Prostate gland (tissue), 2 donors: ENCODE measurements around the gene SVEP1.

Experiments used
- POLR2A ChIP-seq: fragments of 450-650 bp; IDR thresholded peaks from one replicate; pipeline ENCODE4 v1.6.1; 2016; ENCODE audit warnings: antibody characterized with exemption, mild to moderate bottlenecking
- POLR2AphosphoS5 ChIP-seq: sonication (generic); formaldehyde crosslinking; IDR thresholded peaks from one replicate; pipeline ENCODE4 v1.6.1; 2017; ENCODE audit warnings: antibody characterized with exemption
- TF ChIP-seq, protein P1 (sequence below), 4 experiments: fragments of 200-600 bp in 2 of 4; fragments of 450-650 bp in 2 of 4; sonication (generic) in 2 of 4; IDR thresholded peaks; 1 replicate in 3 of 4; 2 replicates in 1 of 4; pipeline ENCODE4 v1.5.1; 2016 to 2019; ENCODE audit warnings: antibody characterized with exemption in 4 of 4, mild to moderate bottlenecking in 2 of 4, moderate library complexity in 2 of 4

DNA sequence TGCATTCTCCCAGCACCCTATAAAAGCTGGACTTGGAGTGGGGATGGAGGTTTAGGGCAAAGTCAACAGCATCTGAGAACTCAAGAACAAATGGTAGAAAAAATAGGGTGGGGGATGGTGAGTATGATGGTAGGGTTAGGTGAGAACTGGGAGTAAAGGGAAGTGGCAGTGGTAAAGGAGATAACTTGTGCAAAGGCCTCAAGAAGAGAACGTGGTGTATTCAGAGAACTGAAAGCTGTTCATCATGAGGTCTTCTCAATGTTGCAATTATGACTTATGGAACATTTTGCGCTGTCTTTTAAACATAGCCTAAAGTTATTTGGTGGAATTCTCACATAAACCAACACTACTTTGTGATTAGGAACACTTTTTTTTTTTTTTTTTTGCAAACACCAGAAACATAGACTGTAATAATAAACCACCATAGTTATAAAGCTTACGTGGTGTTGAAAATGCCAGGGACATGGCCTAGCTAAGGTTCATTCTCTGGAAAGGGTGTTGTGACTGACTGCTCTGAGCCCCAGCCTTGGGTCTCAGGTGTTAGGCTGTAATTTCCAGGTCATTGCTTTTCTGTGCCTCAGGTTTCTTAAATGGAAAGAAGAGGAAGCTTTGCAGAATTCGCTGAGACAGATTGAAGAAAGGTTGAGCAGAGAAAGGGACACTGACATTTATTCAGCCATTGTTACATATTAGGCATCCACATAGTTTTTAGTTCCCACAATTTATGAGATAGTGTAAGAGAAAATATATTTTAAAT, 222.7 kb downstream of the SVEP1 start:
- TF ChIP-seq, protein P1, sequence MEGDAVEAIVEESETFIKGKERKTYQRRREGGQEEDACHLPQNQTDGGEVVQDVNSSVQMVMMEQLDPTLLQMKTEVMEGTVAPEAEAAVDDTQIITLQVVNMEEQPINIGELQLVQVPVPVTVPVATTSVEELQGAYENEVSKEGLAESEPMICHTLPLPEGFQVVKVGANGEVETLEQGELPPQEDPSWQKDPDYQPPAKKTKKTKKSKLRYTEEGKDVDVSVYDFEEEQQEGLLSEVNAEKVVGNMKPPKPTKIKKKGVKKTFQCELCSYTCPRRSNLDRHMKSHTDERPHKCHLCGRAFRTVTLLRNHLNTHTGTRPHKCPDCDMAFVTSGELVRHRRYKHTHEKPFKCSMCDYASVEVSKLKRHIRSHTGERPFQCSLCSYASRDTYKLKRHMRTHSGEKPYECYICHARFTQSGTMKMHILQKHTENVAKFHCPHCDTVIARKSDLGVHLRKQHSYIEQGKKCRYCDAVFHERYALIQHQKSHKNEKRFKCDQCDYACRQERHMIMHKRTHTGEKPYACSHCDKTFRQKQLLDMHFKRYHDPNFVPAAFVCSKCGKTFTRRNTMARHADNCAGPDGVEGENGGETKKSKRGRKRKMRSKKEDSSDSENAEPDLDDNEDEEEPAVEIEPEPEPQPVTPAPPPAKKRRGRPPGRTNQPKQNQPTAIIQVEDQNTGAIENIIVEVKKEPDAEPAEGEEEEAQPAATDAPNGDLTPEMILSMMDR (IDR thresholded peaks at IDR 0.05) = no peak
- TF ChIP-seq POLR2AphosphoS5 (no peak), POLR2A (no peak)
